Posterior cingulate gyrus (tissue), 11 donors: ENCODE data around the gene A3GALT2.
"Not testable (repeated sequence)": the region's sequence is repeated elsewhere in the genome, so short reads cannot be mapped to it uniquely, and the experiment has no call there.

Experiments used
- DNase-seq, 10 donors: peaks; one replicate each; pipeline versions ENCODE4 v3.0.0 to v3.0.0-alpha.2; 2020 to 2021; ENCODE audit warnings: mixed read lengths in 3 of 10
- intact Hi-C: fragments of 100-400 bp; cut with DNase I; formaldehyde crosslinking; loops from one replicate; pipeline ENCODE4 v1.15.1; 2023

The A3GALT2 gene

GRCh38 chr1:33319186-33319948, 1.5 kb downstream of the A3GALT2 start:
- peak in 1 of 10 donors; percentile 55 for DNase-seq
- intact Hi-C loops = no loop called here

DNA sequence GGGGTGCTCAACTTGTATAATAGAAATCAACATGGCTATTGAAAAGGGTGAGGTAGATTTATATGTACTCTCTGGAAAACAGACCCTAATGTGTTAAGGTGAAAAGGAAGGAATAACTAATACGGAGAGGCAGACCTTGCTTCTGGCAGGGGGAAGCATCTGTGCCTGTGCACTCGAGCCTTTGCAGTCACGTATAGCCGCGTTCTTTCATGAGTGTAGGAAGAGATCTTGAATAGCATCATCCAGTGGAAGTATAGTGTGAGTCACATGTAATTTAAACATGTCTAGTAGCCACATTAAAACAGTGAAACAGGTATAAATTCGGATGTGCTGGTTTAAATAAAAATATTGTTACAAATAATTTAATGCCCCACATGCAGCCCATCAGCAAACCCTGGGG, 3.0 kb downstream of the A3GALT2 start:
- intact Hi-C loops = no loop called here
- DNase-seq = peak in 2 of 10 donors; percentile 37 to 71

DNA sequence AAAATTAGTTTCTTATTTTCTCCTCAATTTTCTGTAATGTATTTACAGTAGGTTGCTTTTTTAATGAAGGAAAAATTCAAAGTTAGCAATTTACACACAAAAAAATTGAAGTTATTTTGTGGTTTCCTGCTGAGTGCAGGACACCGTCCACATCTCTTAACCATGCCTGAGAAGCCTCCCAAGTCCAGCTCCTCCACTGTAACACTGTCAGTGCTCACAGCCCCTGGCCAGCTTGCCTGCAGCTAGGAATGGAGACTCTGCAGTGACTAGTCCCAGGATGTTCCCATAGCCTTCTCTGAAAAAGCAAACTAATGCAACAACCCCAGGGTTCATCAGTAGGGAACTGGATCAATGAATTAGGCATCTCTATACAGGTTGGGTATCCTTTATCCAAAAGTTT, 3.5 kb downstream of the A3GALT2 start:
- intact Hi-C loops = no loop called here
- DNase-seq = peak in 1 of 10 donors; percentile 22

GRCh38 chr1:33316601-33317000, 4.3 kb downstream of the A3GALT2 start:
- intact Hi-C loops = no loop called here
- peak in 1 of 10 donors; percentile 23 for DNase-seq

GRCh38 chr1:33314416-33314815, 6.5 kb downstream of the A3GALT2 start:
- intact Hi-C loops = no loop called here

DNA sequence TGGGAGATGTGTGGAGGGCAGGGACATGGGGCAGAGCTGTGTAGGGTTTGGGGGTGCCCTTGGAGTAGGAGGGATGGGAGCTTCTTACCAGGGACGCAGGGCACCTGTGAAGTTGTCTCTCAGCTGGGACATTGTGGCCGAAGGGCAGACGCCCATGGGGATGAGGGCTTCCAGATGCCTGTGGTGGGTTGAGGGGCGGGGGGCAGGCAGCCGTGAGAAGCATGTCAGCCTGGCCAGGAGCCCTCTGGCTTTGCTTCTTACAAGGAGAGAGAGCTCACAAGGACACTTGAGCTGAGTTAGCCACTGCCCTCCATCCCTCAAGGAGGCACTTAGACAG, 8.5 kb downstream of the A3GALT2 start:
- peak in 2 of 10 donors; percentile 26 to 66 for DNase-seq
- intact Hi-C loops = no loop called here

More at GRCh38 chr1:33314416-33314815, 6.5 kb downstream of the A3GALT2 start:
- DNase-seq = peak in 1 of 10 donors; percentile 48

DNA sequence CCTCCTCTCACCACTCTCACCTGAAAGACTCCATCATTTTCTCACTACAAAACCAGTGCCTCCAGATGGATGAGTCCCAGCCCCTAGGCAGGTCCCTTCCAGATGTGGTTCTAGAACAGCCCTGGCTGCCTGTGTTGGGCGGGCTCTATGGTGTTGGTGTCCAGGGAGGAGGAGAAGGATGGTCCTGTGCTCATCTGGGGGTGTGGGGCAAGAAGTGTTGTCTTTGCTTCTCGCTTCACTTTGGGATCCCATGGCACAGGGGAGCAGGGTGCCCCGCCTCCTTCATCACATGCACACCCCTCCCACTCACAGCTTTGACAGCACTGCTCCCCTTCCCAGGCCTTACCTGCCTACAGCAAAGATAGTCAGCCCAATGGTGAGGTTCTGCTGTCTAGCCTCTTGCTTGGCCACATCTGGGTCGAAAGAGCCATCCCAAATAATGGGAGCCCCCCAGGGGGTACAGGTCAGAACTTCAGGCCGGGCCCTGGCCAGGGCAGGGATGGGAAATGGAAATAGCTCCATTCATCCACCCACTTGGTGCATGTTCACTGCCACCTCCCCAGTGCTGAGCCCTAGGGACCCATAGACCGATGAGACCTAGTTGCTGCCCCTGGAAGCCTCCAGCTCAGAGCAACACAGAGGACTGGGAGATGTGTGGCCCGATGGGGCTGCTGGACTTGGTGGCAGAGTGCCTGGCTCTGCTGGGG, 9.0 kb downstream of the A3GALT2 start:
- intact Hi-C loops = no loop called here

GRCh38 chr1:33310702-33311101, 10.2 kb downstream of the A3GALT2 start:
- intact Hi-C loops = no loop called here
- DNase-seq = peak in 2 of 10 donors; percentile 66 to 82

More for the DNA sequence above, 9.0 kb downstream of the A3GALT2 start:
- peak in 1 of 10 donors; percentile 15 for DNase-seq

- DNase-seq = peak in 1 of 10 donors; percentile 77
- intact Hi-C loops = not testable (repeated sequence)
Measured at GRCh38 chr1:33309351-33309750, 11.5 kb downstream of the A3GALT2 start.

DNA sequence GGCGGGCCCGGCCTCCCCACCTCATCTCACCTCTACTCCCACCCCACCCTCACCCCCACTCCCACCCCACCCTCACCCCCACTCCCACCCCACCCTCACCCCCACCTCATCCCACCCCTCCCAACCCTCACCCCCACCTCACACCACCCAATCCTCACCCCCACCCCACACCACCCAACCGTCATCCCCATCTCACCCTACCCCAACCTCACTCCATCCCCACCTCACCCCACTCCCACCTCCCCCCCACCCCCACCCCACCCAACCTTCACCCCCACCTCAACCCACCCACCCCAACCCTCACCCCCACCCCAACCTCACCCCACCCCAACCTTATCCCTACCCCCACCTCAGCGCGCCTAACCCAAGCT, 13.4 kb downstream of the A3GALT2 start:
- DNase-seq = no peak
- intact Hi-C loops = no loop called here

DNA sequence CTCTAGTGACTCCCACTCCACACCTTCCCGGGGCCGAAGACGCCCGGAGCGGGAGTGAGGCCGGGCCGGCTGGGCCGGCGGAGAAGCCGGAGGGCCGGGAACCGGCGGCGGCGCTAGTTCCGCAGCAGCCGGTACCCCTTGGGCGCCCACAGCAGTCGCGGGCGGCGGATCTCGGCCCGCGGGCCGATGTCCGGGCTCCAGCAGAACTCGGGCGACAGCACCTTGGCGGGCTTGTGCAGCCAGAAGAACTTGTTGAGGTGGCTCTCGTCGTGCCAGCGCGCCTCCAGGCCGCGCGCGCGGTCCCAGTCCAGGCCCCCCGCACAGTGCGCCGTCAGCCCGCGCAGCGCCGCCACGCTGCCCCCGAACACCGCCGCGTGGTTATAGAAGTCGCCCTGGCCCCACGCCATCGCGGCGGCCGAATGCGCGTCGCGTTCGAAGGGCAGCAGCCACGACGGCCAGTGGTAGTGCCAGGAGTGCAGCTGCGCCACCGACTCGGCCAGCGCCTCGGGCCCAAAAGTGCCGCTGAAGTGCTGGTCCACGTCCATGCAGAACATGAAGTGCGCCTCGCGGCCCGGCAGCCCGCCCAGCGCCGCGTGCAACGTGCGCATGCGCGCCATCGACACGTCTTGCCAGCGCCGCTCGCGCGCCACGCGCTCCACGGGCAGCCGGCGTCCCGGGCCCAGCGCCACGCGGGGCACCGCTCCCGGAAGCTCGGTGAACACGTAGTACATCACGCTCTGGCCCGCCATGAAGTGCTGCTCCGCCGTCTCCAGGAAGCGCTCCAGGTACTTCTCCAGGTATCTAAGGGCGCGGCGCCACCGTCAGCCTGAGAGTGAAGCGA, 14.0 kb downstream of the A3GALT2 start:
- intact Hi-C loops = no loop called here

DNA sequence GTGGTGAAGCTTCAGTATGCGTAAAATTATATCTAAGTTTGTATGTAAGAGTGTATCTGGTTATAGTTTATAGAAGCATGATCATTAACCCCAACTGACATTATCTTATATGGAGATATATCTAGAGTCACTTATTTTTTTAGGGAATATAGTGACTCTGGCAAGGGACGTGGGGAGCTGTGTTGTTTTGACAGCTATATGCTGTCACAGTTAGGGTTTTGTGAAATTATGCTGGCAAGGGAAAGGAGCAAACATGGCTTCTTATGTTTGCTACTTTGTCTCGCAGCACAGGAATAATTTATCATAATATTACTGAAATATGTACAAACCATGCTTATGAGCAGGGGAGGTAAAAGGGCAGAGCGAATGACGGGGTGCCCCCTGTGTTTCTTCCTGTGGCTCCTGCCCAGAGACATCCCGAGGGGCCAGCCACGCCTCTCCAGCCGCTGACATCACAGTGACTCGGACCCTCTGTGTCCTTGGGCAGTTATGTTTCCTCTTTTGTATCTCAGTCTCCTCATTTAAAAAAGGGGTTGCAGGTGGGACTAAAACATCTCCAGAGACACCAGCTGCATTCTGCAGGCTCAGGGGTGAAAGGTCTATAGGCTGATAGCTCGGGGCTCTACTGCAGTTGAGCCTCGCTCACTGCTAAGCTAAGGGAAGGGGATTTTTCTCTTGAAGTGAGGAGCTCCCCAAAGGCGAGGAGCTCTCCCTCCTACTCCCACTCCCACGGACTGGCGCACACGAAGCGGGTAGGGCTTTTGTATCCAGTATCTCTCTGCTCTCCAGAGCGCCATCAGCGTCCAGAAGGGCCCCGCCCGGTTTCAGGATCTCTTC, 14.9 kb downstream of the A3GALT2 start:
- intact Hi-C loops = no loop called here
- DNase-seq = no peak

More for the DNA sequence above, 14.0 kb downstream of the A3GALT2 start:
- DNase-seq = peak in 2 of 10 donors; percentile 78 to 88

GRCh38 chr1:33305016-33305415, 15.9 kb downstream of the A3GALT2 start:
- peak in 1 of 10 donors; percentile 34 for DNase-seq
- intact Hi-C loops = no loop called here

DNA sequence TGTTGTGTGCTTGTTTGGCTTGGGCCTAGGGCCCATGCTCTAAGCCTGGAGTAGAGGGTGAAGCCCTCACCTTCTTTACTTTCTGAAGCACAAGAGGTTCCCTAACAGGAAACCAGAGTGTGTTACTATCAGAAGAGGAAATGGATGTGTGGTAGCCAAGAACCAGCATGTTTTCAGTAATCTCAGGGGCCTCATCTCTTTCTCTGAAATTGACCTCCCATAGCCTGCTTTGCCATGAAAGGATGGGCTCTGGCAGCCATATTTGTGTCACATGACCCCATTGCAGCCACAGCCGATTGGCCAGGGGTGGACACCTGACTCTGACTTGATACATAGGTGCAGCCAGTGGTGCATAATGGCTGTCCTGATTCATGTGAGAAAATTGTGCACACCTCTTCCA, 18.6 kb downstream of the A3GALT2 start:
- intact Hi-C loops = no loop called here
- DNase-seq = peak in 1 of 10 donors; percentile 48

DNA sequence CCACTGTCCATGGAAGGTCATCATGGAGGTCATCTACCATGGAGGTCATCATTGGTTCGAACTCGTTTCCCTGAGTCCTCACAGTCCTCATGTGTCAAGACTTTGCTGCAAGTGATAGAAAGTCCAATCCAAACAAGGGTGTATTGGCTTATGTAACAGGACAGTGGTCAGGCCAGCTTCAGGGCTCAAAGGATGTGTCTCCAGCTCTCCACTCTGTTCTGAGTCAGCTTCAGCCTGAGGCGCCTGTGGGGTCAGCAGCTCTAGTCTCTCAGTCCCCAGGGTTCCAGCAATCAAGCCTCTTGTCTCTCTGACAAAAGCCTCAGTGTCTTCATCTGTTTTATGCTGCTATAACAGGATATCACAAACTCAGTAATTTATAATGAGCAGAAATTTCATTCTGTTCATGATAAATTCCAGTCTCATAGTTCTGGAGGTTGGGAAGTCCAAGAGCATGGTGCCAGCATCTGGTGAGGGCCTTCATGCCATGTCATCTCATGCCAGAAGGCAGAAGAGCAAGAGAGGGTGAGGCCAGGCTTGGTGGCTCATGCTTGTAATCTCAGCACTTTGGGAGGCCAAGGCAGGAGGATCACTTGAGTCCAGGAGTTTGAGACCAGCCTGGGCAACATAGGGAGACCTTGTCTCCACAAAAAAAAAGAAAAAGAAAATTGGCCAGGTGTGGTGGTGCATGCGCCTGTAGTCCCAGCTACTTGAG, 19.5 kb downstream of the A3GALT2 start:
- intact Hi-C loops = no loop called here

DNA sequence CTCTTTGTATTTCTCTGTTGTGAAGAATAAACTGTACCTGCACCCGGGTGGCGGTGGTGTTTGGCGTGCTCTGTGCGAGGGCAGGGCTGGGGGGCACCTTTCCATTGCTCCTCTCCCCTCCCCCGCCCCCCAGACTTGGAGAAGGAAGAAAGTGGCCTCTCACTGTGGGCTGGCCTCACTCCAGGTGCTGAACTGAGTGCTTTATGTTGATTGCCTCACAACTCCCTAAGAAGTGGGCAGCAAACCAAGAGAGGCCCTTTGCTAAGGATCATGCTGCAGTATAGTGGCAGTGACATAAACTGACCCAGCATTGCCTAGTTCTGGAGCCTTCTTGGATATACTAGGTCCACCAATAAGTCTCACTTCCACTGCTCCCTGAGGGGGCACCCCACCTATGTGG, 20.2 kb downstream of the A3GALT2 start:
- peak in 2 of 10 donors; percentile 22 to 63 for DNase-seq

More for the DNA sequence above, 19.5 kb downstream of the A3GALT2 start:
- DNase-seq = peak in 1 of 10 donors; percentile 26

DNA sequence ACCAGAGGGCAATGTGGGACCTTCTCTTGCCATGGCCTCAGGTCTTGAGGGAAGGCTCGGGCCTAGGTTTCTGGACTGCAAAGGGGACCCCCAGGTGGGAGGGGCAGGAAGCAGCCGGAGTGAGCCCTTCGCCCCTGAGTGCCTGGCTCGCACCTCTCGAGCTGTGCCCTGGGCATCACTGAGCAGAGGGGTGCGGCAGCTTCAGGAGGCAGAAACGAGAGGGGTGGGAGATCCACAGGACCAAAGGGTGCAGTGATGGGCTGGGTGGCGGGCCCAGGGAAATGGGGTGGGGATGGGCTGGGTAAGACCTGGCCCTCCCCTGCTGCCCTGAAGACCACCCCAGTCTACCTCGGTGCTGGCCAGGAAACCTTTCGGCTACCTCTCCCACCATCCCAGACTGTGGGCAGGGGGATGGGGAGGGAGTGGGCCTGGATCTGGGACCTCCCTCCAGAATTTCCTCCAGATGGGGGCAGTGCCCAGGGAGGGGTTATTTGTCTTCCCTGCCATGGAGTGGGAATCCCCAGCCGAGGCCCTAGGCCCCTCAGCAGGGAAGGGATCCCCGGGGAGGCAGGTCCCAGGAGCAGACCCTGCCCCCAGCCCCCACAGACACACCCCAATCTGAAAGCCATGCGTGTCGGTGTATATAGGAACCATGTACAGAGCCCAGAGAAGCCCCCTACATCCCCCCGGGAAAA, 21.3 kb downstream of the A3GALT2 start:
- intact Hi-C loops = loop anchor here (5.0 kb wide), 1 partner anchor 158 kb away; no protein-coding TSS in a partner anchor
- peak in 1 of 10 donors; percentile 69 for DNase-seq

More for the DNA sequence above, 20.2 kb downstream of the A3GALT2 start:
- intact Hi-C loops = no loop called here

GRCh38 chr1:33298623-33299277, 22.1 kb downstream of the A3GALT2 start:
- intact Hi-C loops = loop anchor here (5.0 kb wide), 1 partner anchor 159 kb away; no protein-coding TSS in a partner anchor
- peak in 9 of 10 donors; percentile 34 to 92 (median 65) for DNase-seq
